Hair follicle dermal papilla cell (primary cell): ENCODE measurements around the gene LEAP2. TPM values are rescaled to one million over a fixed set of nuclear protein-coding genes. Genes with fewer than 3 reads are reported as not detected.

Source experiments
- small RNA-seq: library from RNA; depleted of rRNA; stranded (forward); fragments of <200 nt; gene quantifications from one replicate; pipeline ENCODE3, GENCODE V24; 2012
- total RNA-seq: library from RNA; depleted of rRNA; stranded (reverse); fragments of >200 nt; gene quantifications from 2 replicates; pipeline ENCODE4 v1.2.3, GENCODE V29; 2012

The LEAP2 gene, protein sequence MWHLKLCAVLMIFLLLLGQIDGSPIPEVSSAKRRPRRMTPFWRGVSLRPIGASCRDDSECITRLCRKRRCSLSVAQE
- total RNA-seq = 0.12 and 0.16 TPM in 2 replicates

DNA sequence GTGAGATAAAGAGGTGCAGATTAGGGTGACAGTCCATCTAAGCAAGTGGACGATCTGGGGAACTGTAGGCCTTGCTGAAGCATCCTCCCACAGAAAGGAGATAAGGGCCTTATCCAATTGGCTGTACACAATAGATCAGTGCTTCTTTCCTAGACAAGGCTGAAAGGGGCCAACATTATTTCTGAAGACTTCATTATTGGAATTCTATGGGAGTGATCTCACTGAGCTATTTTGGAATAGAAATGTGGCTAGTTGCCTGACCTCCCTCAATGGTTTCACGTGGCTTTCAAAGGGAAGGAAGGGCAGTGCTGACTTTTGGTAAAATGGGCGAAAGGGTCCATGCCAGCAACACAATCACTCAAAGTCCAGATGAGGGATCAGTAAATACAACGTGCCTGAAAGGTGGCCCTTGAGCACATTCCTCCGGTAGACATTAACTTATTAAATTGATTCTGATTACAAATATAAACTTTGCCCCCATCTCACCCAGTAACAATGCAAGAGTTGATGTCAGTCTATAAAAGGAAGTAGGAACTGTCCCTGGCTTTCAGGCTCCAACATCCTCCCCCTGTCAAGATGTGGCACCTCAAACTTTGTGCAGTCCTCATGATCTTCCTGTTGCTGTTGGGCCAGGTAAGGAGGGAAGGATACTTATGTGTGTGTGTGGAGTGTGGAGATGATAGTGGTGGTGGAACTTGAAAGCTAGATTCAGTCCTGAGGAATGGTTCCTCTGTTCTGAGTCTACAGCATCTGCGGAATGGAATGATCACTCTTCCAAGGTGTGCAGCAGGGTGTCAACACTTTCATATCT is at the start of gene LEAP2:
TSS of gene LEAP2 (plus strand) at position 550 of the 811 bp plus-strand sequence. CDS start at position 577, 27 bp downstream.

DNA sequence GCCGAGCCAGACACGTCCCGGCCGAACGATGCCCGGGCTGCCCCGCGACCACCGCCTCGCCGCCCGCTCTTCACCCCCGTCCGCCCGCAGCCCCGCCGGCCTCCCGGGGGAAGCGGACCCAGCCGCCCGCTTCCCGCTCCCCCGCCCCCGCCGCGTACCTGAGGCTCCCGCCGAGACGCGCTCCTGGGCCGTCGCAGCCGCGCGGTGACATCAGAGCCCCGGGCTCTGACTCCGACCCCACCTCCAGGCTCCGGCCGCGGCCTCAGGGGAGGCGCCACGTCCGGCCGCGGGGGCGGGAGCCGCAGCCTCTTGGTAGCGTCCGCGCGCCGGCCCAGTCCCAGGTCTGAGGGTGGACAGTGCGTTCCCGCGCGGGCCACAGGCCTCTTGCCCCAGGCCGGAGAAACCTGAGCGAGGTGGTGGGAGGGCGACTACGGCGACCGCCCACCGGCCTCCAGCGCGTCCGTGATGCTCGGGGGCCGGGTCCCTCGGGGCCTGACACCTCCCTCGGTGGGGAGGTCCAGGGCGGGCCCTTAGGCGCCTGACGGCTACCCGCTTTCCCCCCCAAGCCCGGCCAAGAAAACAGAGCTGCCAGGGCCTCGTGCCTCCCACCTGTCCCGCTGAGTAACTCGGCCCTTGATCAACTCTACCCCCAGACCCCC is 42.9 kb upstream of the LEAP2 start, which contains the start of gene SHROOM1:
TSS of gene SHROOM1 (minus strand) at position 212 of the 659 bp plus-strand sequence. CDS start 4,507 bp downstream, outside the sequence.

DNA sequence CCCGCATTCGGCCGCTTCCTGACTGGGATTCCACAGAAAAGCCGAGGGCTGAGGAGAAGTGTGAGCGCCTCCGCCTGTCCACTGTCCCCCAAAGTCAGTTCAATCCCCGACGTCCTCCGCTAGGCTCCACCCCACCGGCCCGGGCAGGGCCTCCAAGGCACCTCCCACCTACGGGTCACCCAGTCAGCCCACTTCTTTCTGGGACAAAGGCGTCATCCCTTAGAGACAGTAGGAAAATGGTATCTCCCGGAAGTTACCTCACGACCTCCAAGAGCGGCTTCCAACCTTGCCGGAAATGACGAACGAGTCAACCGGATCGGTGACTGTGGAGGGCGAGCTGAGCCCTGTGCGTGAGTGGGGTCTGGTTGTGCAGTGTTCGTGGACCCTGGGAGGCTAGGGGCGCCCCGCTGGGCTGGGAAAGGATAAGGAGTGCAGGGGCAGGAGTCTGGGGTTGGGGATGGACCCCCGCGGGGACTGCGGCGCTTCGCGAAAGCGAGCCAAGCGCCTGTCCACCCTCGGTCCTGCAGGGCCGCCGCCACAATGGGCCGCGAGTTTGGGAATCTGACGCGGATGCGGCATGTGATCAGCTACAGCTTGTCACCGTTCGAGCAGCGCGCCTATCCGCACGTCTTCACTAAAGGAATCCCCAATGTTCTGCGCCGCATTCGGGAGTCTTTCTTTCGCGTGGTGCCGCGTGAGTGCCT is 7.0 kb upstream of the LEAP2 start, which contains the start of the genes GDF9 and UQCRQ:
TSS of gene GDF9 (minus strand) at position 128 of the 704 bp plus-strand sequence. CDS start 1,936 bp downstream, outside the sequence.
TSS of gene UQCRQ (plus strand) at position 301 of the 704 bp plus-strand sequence. CDS start at position 541, 240 bp downstream.

Small RNA genes within 50 kb of the gene (small RNA-seq; reads per million reads assigned to genes)
- gene RNA5SP192 = not detected

Other genes with a start within 250 kb of the LEAP2 start
- 0.16 and 0.24 TPM in 2 replicates for gene IL13, start 215.5 kb upstream of the LEAP2 start, total RNA-seq
- not detected in 2 replicates for gene IL4, start 199.7 kb upstream of the LEAP2 start, total RNA-seq
- 8.1 and 9.7 TPM in 2 replicates for gene KIF3A, start 136.1 kb upstream of the LEAP2 start, total RNA-seq
- gene CCNI2, start 126.2 kb upstream of the LEAP2 start, total RNA-seq = not detected in 2 replicates
- 58.5 and 65.4 TPM in 2 replicates for gene SEPTIN8, start 96.4 kb upstream of the LEAP2 start, total RNA-seq
- under 0.01 TPM in 1 of 2 replicates, not detected in the other for gene SOWAHA, start 60.4 kb upstream of the LEAP2 start, total RNA-seq
- 12.8 and 14.7 TPM in 2 replicates for gene SHROOM1, start 43.0 kb upstream of the LEAP2 start, total RNA-seq
- 0.12 and 0.16 TPM in 2 replicates for gene GDF9, start 7.2 kb upstream of the LEAP2 start, total RNA-seq
- gene UQCRQ, start 7.0 kb upstream of the LEAP2 start, total RNA-seq = 44.1 and 45.8 TPM in 2 replicates
- 78.8 and 82.4 TPM in 2 replicates for gene AFF4, start 90.0 kb downstream of the LEAP2 start, total RNA-seq
- 9.4 and 10.2 TPM in 2 replicates for gene ZCCHC10, start 152.9 kb downstream of the LEAP2 start, total RNA-seq
- gene HSPA4, start 178.3 kb downstream of the LEAP2 start, total RNA-seq = 91.7 and 98.3 TPM in 2 replicates